Astrocyte of the spinal cord (primary cell): ENCODE measurements around the gene RND3.

ENCODE experiments used
- DNase-seq: peaks from one replicate; pipeline ENCODE4 v3.0.0; 2011; ENCODE audit warnings: low read depth, low spot score
- H3K4me3 ChIP-seq: 2 replicates; pipeline ENCODE4 v1.5.1; 2011; ENCODE audit warnings: low read depth, mild to moderate bottlenecking, low read length, moderate library complexity
- CTCF ChIP-seq: IDR thresholded peaks from 2 replicates; pipeline ENCODE4 v1.5.1; 2012; ENCODE audit warnings: low read depth, mild to moderate bottlenecking, low read length, inconsistent platforms
- in situ Hi-C: cut with HindIII; loops from 2 replicates; pipeline ENCODE4 v1.10.0; 2017; ENCODE audit warnings: low sequenced_read_pairs

RND3 gene

DNA sequence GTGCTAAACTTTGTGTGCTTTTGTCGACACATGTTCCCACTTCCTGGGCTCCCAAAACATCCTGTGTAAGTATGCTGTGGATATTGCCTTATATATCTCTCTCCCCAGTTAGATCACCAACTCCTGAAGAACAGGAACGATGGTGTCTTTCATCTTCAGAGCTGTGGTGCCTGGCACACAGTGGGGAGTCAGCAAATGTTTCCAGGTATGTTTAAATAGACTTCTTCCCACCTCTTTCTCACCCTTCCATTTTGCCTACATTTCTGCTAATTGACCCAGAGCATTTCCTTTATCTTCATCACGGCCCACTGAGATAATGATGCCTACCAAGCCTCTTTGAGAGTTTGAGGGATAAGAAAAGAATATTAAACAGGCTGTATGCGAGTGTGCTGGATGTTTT lies 60.7 kb downstream of the RND3 start:
- in situ Hi-C loops: no loop called here
- TF ChIP-seq CTCF: no peak
- DNase-seq: no peak
- H3K4me3 ChIP-seq: no peak overlapping the region

DNA sequence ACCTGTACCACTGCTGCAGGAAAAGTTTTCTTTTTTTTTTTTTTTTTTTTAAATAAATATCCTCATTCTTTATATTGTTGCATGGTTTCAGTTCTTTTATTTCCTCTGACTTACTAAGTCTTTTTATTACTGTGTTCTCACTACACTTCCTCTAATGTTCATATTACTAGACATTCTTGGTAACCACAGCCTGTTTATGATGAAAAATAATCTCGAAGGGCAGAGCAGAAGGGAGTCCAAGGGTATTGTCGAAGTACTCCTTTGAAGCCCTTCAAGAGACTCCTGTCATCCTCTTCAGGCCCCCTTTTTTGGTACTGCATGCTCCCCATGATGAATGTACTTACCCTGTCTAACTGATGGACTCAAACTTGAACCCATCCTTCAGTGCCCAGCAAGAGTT lies 61.2 kb downstream of the RND3 start:
- in situ Hi-C loops: no loop called here
- TF ChIP-seq CTCF: no peak
- DNase-seq: no peak
- no peak overlapping the region for H3K4me3 ChIP-seq

DNA sequence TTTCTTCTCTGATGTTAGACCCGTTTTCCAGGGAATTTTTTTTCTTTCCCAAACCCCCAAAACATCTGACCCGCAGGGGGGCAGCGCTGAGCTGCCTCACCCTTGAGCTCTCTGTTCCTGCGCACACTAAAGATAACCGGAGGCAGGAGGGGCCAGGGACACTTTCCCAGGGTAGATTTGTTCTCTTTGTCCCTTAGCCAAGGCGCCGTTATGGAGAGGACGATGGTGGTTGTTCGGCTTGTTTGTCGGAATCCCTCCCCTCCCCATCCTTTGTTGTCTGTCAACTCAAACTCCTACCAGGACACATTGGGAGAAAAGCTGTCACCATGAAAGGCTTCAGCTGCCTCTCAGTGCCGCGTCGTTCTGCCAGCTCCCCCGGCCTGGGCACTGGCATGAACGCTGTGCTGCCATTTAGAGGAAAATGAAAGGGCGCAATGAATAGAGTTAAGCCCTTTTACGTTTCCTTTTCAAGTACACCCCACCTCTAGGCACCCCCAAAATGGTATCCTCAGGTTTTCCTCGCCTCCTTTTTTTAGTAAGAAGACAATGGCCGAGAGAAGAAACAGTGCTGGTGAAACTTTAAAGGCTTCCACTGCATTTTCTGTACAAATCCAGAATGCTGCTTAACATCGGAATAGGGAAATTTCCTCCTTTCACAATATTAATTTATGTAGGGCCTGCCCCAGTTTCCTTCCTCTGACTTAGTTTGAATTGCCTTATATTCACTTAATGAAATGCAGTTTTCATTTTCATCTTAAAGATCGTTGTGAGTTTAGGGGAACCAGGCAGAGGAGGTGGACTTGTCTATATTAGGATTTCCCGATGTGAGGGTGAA lies 62.1 kb downstream of the RND3 start:
- in situ Hi-C loops: no loop called here
- TF ChIP-seq CTCF: peak; percentile 42
- peak; percentile 40 for DNase-seq
- peak overlapping the region; percentile 25 for H3K4me3 ChIP-seq

DNA sequence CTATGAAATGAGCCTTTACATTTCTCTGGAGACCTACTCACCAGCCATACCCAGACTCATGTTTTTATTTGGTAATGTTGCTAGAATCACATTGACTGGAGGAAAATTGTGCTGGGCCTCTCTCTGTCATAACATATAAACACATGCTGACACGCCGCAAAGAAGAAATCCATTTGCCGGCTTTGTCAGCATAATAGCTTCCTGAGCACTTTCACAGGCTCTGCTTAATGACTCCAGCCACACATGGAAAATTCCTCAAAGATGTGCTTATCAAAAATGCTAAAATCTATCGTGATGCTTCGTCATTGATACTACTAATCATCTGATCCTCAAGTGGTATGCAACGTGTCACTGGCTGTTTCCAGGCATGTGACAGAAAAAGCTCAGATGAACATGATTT lies 63.1 kb downstream of the RND3 start:
- in situ Hi-C loops: no loop called here
- H3K4me3 ChIP-seq: no peak overlapping the region
- DNase-seq: no peak
- TF ChIP-seq CTCF: no peak

GRCh38 chr2:150421126-150421651 lies 66.3 kb downstream of the RND3 start:
- in situ Hi-C loops: no loop called here
- TF ChIP-seq CTCF: no peak
- no peak for DNase-seq

DNA sequence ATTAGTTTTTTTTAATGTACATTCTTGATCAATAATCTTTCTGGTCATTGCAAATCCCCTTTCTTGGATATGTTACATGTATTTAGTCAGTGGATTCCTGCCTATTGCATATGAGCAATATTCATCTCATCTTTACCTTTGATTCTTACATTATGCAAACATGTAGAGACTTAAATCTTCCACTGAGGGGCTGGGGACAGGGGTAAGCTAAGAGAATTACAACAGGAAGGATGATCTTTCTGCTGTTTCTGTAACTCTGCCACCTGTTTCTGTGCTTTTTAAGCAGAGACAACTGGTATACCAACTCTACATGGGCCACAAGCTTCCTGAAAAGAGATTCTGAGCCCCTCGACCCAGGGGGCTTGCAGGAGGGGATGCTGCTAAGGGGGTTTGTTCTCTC lies 68.6 kb downstream of the RND3 start:
- no peak for DNase-seq
- no peak for TF ChIP-seq CTCF
- in situ Hi-C loops: no loop called here
- H3K4me3 ChIP-seq: no peak overlapping the region

More at GRCh38 chr2:150421126-150421651, 66.3 kb downstream of the RND3 start:
- H3K4me3 ChIP-seq: no peak overlapping the region
